ENCODE measurements around the gene NDUFS5. TPM values are rescaled to one million over a fixed set of nuclear protein-coding genes. Genes with fewer than 3 reads are reported as not detected.
A peak's percentile ranks its signal among the peaks of the same experiment; 100 is the strongest.
"Not testable (repeated sequence)": the region's sequence is repeated elsewhere in the genome, so short reads cannot be mapped to it uniquely, and the experiment has no call there.

The NDUFS5 gene
- total RNA-seq, 2 donors from 2014 or later = 114 to 199 TPM

- ATAC-seq (replicated peaks) = peak; percentile 71
- no peaks in the 10 kb centered on the region for H3K9me3 Mint-ChIP-seq
- peak overlapping the region; percentile 70 for H3K4me3 Mint-ChIP-seq
- peaks cover 46% of the 10 kb centered on the region for H3K4me1 Mint-ChIP-seq
- H3K27ac Mint-ChIP-seq = peak overlapping the region; percentile 83
- no peaks in the 10 kb centered on the region for H3K27me3 Mint-ChIP-seq
- H3K36me3 Mint-ChIP-seq (ENCODE audit: low read depth) = peaks cover 99% of the 10 kb centered on the region
Measured at GRCh38 chr1:39001516-39002421, 24.4 kb upstream of the NDUFS5 start.

GRCh38 chr1:39003281-39003680, 22.9 kb upstream of the NDUFS5 start:
- no peaks in the 10 kb centered on the region for H3K27me3 Mint-ChIP-seq
- peaks cover 99% of the 10 kb centered on the region for H3K36me3 Mint-ChIP-seq (ENCODE audit: low read depth)
- peaks cover 34% of the 10 kb centered on the region for H3K4me1 Mint-ChIP-seq
- H3K27ac Mint-ChIP-seq = peak overlapping the region; percentile 83
- peak; percentile 30 for ATAC-seq (replicated peaks)
- no peaks in the 10 kb centered on the region for H3K9me3 Mint-ChIP-seq
- peak overlapping the region; percentile 70 for H3K4me3 Mint-ChIP-seq

GRCh38 chr1:39003794-39004193, 22.4 kb upstream of the NDUFS5 start:
- Mint-ChIP-seq H3K4me3 (peak overlapping the region; percentile 70), H3K27ac (peak overlapping the region; percentile 83), H3K36me3 (ENCODE audit: low read depth) (peaks cover 99% of the 10 kb centered on the region), H3K4me1 (peaks cover 34% of the 10 kb centered on the region), H3K27me3 (no peaks in the 10 kb centered on the region), H3K9me3 (no peaks in the 10 kb centered on the region)
- ATAC-seq (replicated peaks) = peak; percentile 73

- peak overlapping the region; percentile 49 for H3K27ac Mint-ChIP-seq
- no peaks in the 10 kb centered on the region for H3K27me3 Mint-ChIP-seq
- peaks cover 30% of the 10 kb centered on the region for H3K4me1 Mint-ChIP-seq
- no peak overlapping the region for H3K4me3 Mint-ChIP-seq
- ATAC-seq (replicated peaks) = no peak
- H3K36me3 Mint-ChIP-seq (ENCODE audit: low read depth) = peaks cover 93% of the 10 kb centered on the region
- no peaks in the 10 kb centered on the region for H3K9me3 Mint-ChIP-seq
Measured at GRCh38 chr1:39006287-39006686, 19.9 kb upstream of the NDUFS5 start.

- Mint-ChIP-seq H3K27ac (peak overlapping the region; percentile 49), H3K27me3 (no peaks in the 10 kb centered on the region), H3K9me3 (no peaks in the 10 kb centered on the region), H3K36me3 (ENCODE audit: low read depth) (peaks cover 93% of the 10 kb centered on the region), H3K4me3 (no peak overlapping the region), H3K4me1 (peaks cover 25% of the 10 kb centered on the region)
- ATAC-seq (replicated peaks) = no peak
Measured at GRCh38 chr1:39006726-39007645, 19.2 kb upstream of the NDUFS5 start.

- H3K4me3 Mint-ChIP-seq; H3K9me3 Mint-ChIP-seq; ATAC-seq (replicated peaks); H3K27ac Mint-ChIP-seq; H3K27me3 Mint-ChIP-seq; H3K4me1 Mint-ChIP-seq: not testable (repeated sequence)
- H3K36me3 Mint-ChIP-seq (ENCODE audit: low read depth) = peaks cover 24% of the 10 kb centered on the region
Measured at GRCh38 chr1:39014956-39015355, 11.2 kb upstream of the NDUFS5 start.

- Mint-ChIP-seq H3K27ac (no peak overlapping the region), H3K9me3 (no peaks in the 10 kb centered on the region), H3K36me3 (ENCODE audit: low read depth) (peaks cover 13% of the 10 kb centered on the region), H3K27me3 (no peaks in the 10 kb centered on the region), H3K4me1 (no peaks in the 10 kb centered on the region), H3K4me3 (no peak overlapping the region)
- no peak for ATAC-seq (replicated peaks)
Measured at GRCh38 chr1:39016604-39017171, 9.5 kb upstream of the NDUFS5 start.

- Mint-ChIP-seq H3K9me3 (no peaks in the 10 kb centered on the region), H3K4me1 (no peaks in the 10 kb centered on the region), H3K27me3 (no peaks in the 10 kb centered on the region), H3K27ac (no peak overlapping the region), H3K36me3 (ENCODE audit: low read depth) (peaks cover 7% of the 10 kb centered on the region), H3K4me3 (no peak overlapping the region)
- ATAC-seq (replicated peaks) = no peak
Measured at GRCh38 chr1:39017266-39017665, 8.9 kb upstream of the NDUFS5 start.

- H3K4me1 Mint-ChIP-seq; ATAC-seq (replicated peaks); H3K36me3 Mint-ChIP-seq (ENCODE audit: low read depth); H3K27ac Mint-ChIP-seq; H3K27me3 Mint-ChIP-seq; H3K9me3 Mint-ChIP-seq; H3K4me3 Mint-ChIP-seq: not testable (repeated sequence)
Measured at GRCh38 chr1:39020494-39020893, 5.7 kb upstream of the NDUFS5 start.

GRCh38 chr1:39021426-39021825, 4.7 kb upstream of the NDUFS5 start:
- no peak for ATAC-seq (replicated peaks)

GRCh38 chr1:39023140-39023539, 3.0 kb upstream of the NDUFS5 start:
- Mint-ChIP-seq H3K4me1 (peaks cover 5% of the 10 kb centered on the region), H3K9me3 (no peaks in the 10 kb centered on the region), H3K36me3 (ENCODE audit: low read depth) (peaks cover 15% of the 10 kb centered on the region), H3K27ac (no peak overlapping the region), H3K27me3 (no peaks in the 10 kb centered on the region), H3K4me3 (no peak overlapping the region)
- ATAC-seq (replicated peaks) = no peak

More at GRCh38 chr1:39021426-39021825, 4.7 kb upstream of the NDUFS5 start:
- Mint-ChIP-seq H3K27ac (no peak overlapping the region), H3K4me3 (no peak overlapping the region), H3K27me3 (no peaks in the 10 kb centered on the region), H3K36me3 (ENCODE audit: low read depth) (no peaks in the 10 kb centered on the region), H3K9me3 (no peaks in the 10 kb centered on the region), H3K4me1 (peaks cover 5% of the 10 kb centered on the region)

GRCh38 chr1:39026866-39027507, 837 bp downstream of the NDUFS5 start:
- H3K27ac Mint-ChIP-seq = peak overlapping the region; percentile 89
- no peak for ATAC-seq (replicated peaks)
- H3K27me3 Mint-ChIP-seq = no peaks in the 10 kb centered on the region
- no peaks in the 10 kb centered on the region for H3K9me3 Mint-ChIP-seq
- peak overlapping the region; percentile 87 for H3K4me3 Mint-ChIP-seq
- peaks cover 14% of the 10 kb centered on the region for H3K4me1 Mint-ChIP-seq
- peaks cover 53% of the 10 kb centered on the region for H3K36me3 Mint-ChIP-seq (ENCODE audit: low read depth)

- Mint-ChIP-seq H3K27me3 (no peaks in the 10 kb centered on the region), H3K36me3 (ENCODE audit: low read depth) (peaks cover 89% of the 10 kb centered on the region), H3K4me1 (peaks cover 27% of the 10 kb centered on the region), H3K9me3 (no peaks in the 10 kb centered on the region), H3K4me3 (peak overlapping the region; percentile 85), H3K27ac (peak overlapping the region; percentile 94)
- no peak for ATAC-seq (replicated peaks)
Measured at GRCh38 chr1:39034114-39034654, 8.0 kb downstream of the NDUFS5 start.

- Mint-ChIP-seq H3K27me3 (no peaks in the 10 kb centered on the region), H3K4me1 (peaks cover 23% of the 10 kb centered on the region), H3K36me3 (ENCODE audit: low read depth) (peaks cover 71% of the 10 kb centered on the region), H3K9me3 (no peaks in the 10 kb centered on the region), H3K27ac (no peak overlapping the region), H3K4me3 (no peak overlapping the region)
- no peak for ATAC-seq (replicated peaks)
Measured at GRCh38 chr1:39036678-39037077, 10.5 kb downstream of the NDUFS5 start.
